GM18907 (cell line): Measurements from ENCODE around the gene GPR176.
"Not testable (repeated sequence)": the region's sequence is repeated elsewhere in the genome, so short reads cannot be mapped to it uniquely, and the experiment has no call there.

Source experiments
- ATAC-seq: cut with Tn5 transposase; IDR thresholded peaks from one replicate; pipeline ENCODE4 v1.9.1; 2021; ENCODE audit warnings: mild to moderate bottlenecking, moderate library complexity; ENCODE audit not compliant: unreplicated experiment

The GPR176 gene

GRCh38 chr15:39817892-39818291 lies 102.2 kb downstream of the GPR176 start:
- ATAC-seq = no peak

- ATAC-seq = no peak
These were observed 105.6 kb downstream of the GPR176 start for GRCh38 chr15:39814489-39814888.

- ATAC-seq = not testable (repeated sequence)
These were observed 107.4 kb downstream of the GPR176 start for GRCh38 chr15:39812651-39813050.

GRCh38 chr15:39808909-39809308 lies 111.2 kb downstream of the GPR176 start:
- no peak for ATAC-seq

GRCh38 chr15:39807791-39808190 lies 112.3 kb downstream of the GPR176 start:
- no peak for ATAC-seq

GRCh38 chr15:39804026-39804425 lies 116.0 kb downstream of the GPR176 start:
- no peak for ATAC-seq

GRCh38 chr15:39803016-39803415 lies 117.0 kb downstream of the GPR176 start:
- no peak for ATAC-seq

GRCh38 chr15:39801641-39802309 lies 118.3 kb downstream of the GPR176 start:
- no peak for ATAC-seq

GRCh38 chr15:39799552-39800011 lies 120.5 kb downstream of the GPR176 start:
- no peak for ATAC-seq

- no peak for ATAC-seq
These were observed 121.7 kb downstream of the GPR176 start for GRCh38 chr15:39798382-39798781.

- no peak for ATAC-seq
These were observed 122.7 kb downstream of the GPR176 start for GRCh38 chr15:39797407-39797806.

- no peak for ATAC-seq
These were observed 123.5 kb downstream of the GPR176 start for GRCh38 chr15:39796601-39797000.

GRCh38 chr15:39795486-39795885 lies 124.6 kb downstream of the GPR176 start:
- no peak for ATAC-seq

GRCh38 chr15:39794954-39795353 lies 125.1 kb downstream of the GPR176 start:
- ATAC-seq = no peak

- ATAC-seq = no peak
These were observed 126.1 kb downstream of the GPR176 start for GRCh38 chr15:39793923-39794322.

- no peak for ATAC-seq
These were observed 127.2 kb downstream of the GPR176 start for GRCh38 chr15:39792844-39793335.

- ATAC-seq = no peak
These were observed 127.8 kb downstream of the GPR176 start for GRCh38 chr15:39792025-39792843.

GRCh38 chr15:39789736-39790135 lies 130.3 kb downstream of the GPR176 start:
- no peak for ATAC-seq

GRCh38 chr15:39788800-39789565 lies 131.1 kb downstream of the GPR176 start:
- no peak for ATAC-seq

GRCh38 chr15:39788108-39788507 lies 132.0 kb downstream of the GPR176 start:
- ATAC-seq = no peak

- no peak for ATAC-seq
These were observed 132.6 kb downstream of the GPR176 start for GRCh38 chr15:39787479-39787878.
